Common myeloid progenitor, CD34-positive (primary cell): ENCODE results near the gene NKX2-2.

Source experiments
- CTCF ChIA-PET: fragments of 350-600 bp; sonication (Branson Sonifier 250); formaldehyde crosslinking; loops from one replicate; lab custom pipeline; 2021; ENCODE audit warnings: antibody characterized with exemption; lab: Charles Lee
- POLR2A ChIA-PET: fragments of 350-600 bp; sonication (Branson Sonifier 250); formaldehyde crosslinking; loops from one replicate; lab custom pipeline; 2021; ENCODE audit warnings: antibody characterized with exemption; lab: Charles Lee
- DNase-seq, 3 donors: peaks; one replicate each; pipeline versions ENCODE4 v3.0.0 to v3.0.0-alpha.2; 2013
- H3K27ac ChIP-seq, 2 experiments: 1 replicate in 1 of 2; 2 replicates in 1 of 2; pipeline ENCODE4 v1.7.0; 2013; ENCODE audit warnings: inconsistent platforms in 2 of 2, low read length in 2 of 2, mild to moderate bottlenecking in 2 of 2, low read depth in 1 of 2, moderate library complexity in 1 of 2; ENCODE audit not compliant: severe bottlenecking in 2 of 2, insufficient read depth in 1 of 2, poor library complexity in 1 of 2
- H3K27me3 ChIP-seq, 5 experiments: replicated peaks in 2 of 5; 1 replicate in 3 of 5; 2 replicates in 2 of 5; pipeline versions ENCODE4 v1.6.1 to v1.7.0; 2013; ENCODE audit warnings: low read length in 4 of 5, mild to moderate bottlenecking in 2 of 5, moderate library complexity in 2 of 5, inconsistent platforms in 1 of 5; ENCODE audit not compliant: insufficient read depth in 5 of 5, control insufficient read depth in 4 of 5
- H3K36me3 ChIP-seq, 4 experiments: 1 replicate in 2 of 4; 2 replicates in 2 of 4; pipeline versions ENCODE4 v1.6.1 to v1.7.0; 2013; ENCODE audit warnings: low read length in 3 of 4, control low read depth in 1 of 4, mild to moderate bottlenecking in 1 of 4; ENCODE audit not compliant: control insufficient read depth in 4 of 4, insufficient read depth in 4 of 4
- H3K4me1 ChIP-seq, 4 experiments: 1 replicate in 3 of 4; 2 replicates in 1 of 4; pipeline versions ENCODE4 v1.6.1 to v1.7.1; 2013; ENCODE audit warnings: low read length in 3 of 4, mild to moderate bottlenecking in 3 of 4, control low read depth in 1 of 4, inconsistent platforms in 1 of 4, moderate library complexity in 1 of 4; ENCODE audit not compliant: control insufficient read depth in 4 of 4, insufficient read depth in 4 of 4; ENCODE audit errors: control extremely low read depth in 1 of 4
- H3K4me3 ChIP-seq, 7 experiments: 1 replicate in 4 of 7; 2 replicates in 3 of 7; pipeline versions ENCODE4 v1.5.1 to v1.7.0; 2013; ENCODE audit warnings: mild to moderate bottlenecking in 7 of 7, low read length in 6 of 7, moderate library complexity in 6 of 7, inconsistent platforms in 2 of 7, low read depth in 2 of 7, control low read depth in 1 of 7; ENCODE audit not compliant: insufficient read depth in 4 of 7, control insufficient read depth in 1 of 7; ENCODE audit errors: extremely low read depth in 1 of 7
- H3K9me3 ChIP-seq, 5 experiments: 1 replicate in 4 of 5; 2 replicates in 1 of 5; pipeline versions ENCODE4 v1.6.1 to v1.7.1; 2013; ENCODE audit warnings: low read length in 4 of 5, mild to moderate bottlenecking in 2 of 5, inconsistent platforms in 1 of 5, low read depth in 1 of 5, moderate library complexity in 1 of 5; ENCODE audit not compliant: control insufficient read depth in 4 of 5, insufficient read depth in 2 of 5; ENCODE audit errors: control extremely low read depth in 1 of 5
- WGBS: methylation state at CpG from one replicate; pipeline ENCODE4 v1.1.5; 2013; ENCODE audit not compliant: insufficient coverage; 5-methylcytosine and 5-hydroxymethylcytosine counted together

NKX2-2 gene

GRCh38 chr20:21517566-21518277 is 3.9 kb upstream of the NKX2-2 start:
- no peak overlapping the region for H3K27ac ChIP-seq
- H3K36me3 ChIP-seq: no peaks in the 10 kb centered on the region
- DNase-seq: peak in 2 of 3 donors; percentile 24 to 28
- peaks cover 0 to 38% (median 19%) of the 10 kb centered on the region in 4 experiments for H3K4me1 ChIP-seq
- ChIA-PET CTCF (interaction anchor here (0.5 to 1.8 kb wide), 4 partner anchors 11 to 355 kb away, joined by 3 to 9 read pairs (median 4); no protein-coding TSS in a partner anchor), POLR2A (no interaction called here)
- H3K27me3 ChIP-seq: peaks cover 4 to 99% (median 46%) of the 10 kb centered on the region in 5 experiments
- no peaks in the 10 kb centered on the region for H3K9me3 ChIP-seq
- H3K4me3 ChIP-seq: no peak overlapping the region
- WGBS: 6% methylated on average over 28 of the region's 32 CpGs

- no peak overlapping the region for H3K27ac ChIP-seq
These were observed 3.1 kb upstream of the NKX2-2 start for GRCh38 chr20:21516861-21517565.

DNA sequence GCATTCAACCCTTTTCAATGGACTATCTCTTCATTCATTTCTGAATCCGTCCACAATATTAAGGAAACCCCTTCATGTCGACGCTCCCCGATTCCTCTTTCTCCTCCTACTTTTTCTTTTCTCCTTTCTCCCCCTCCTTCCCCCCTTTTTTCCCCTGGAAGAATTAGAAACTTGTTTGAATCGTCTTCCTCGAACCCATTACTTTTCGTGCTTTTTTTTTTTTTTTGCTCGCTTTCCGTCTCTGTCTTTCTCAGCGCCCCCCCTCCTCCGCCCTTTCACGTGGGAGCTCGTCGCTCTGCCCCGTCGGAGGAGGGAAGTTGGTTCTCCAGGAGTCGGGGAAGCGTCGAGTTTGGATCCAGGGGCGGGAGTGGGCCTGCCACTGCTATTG is 2.3 kb upstream of the NKX2-2 start:
- H3K9me3 ChIP-seq: no peaks in the 10 kb centered on the region
- H3K4me3 ChIP-seq: no peak overlapping the region
- peaks cover 0 to 34% (median 19%) of the 10 kb centered on the region in 4 experiments for H3K4me1 ChIP-seq
- ChIA-PET POLR2A (no interaction called here), CTCF (no interaction called here)
- peaks cover 4 to 99% (median 56%) of the 10 kb centered on the region in 5 experiments for H3K27me3 ChIP-seq
- no peak overlapping the region for H3K27ac ChIP-seq
- no peaks in the 10 kb centered on the region for H3K36me3 ChIP-seq
- WGBS: 11% methylated on average over 13 of the region's 20 CpGs
- no peak for DNase-seq

More at GRCh38 chr20:21516861-21517565, 3.1 kb upstream of the NKX2-2 start:
- H3K27me3 ChIP-seq: peaks cover 4 to 99% (median 49%) of the 10 kb centered on the region in 5 experiments
- ChIA-PET POLR2A (no interaction called here), CTCF (interaction anchor here (0.8 to 1.8 kb wide), 2 partner anchors 10 to 12 kb away, joined by 3 to 9 read pairs; no protein-coding TSS in a partner anchor)
- no peaks in the 10 kb centered on the region for H3K36me3 ChIP-seq
- H3K9me3 ChIP-seq: no peaks in the 10 kb centered on the region
- 4% methylated on average over 25 of the region's 32 CpGs for whole genome bisulfite sequencing
- no peak overlapping the region for H3K4me3 ChIP-seq
- peaks cover 0 to 39% (median 19%) of the 10 kb centered on the region in 4 experiments for H3K4me1 ChIP-seq
- peak in 1 of 3 donors; percentile 13 for DNase-seq

- WGBS: 7% methylated on average over 39 of the region's 61 CpGs
- ChIA-PET POLR2A (no interaction called here), CTCF (interaction anchor here (0.8 kb wide), 1 partner anchor 8 kb away, joined by 3 read pairs; no protein-coding TSS in a partner anchor)
- H3K4me3 ChIP-seq: no peak overlapping the region
- H3K36me3 ChIP-seq: no peaks in the 10 kb centered on the region
- H3K27me3 ChIP-seq: peaks cover 4 to 99% (median 55%) of the 10 kb centered on the region in 5 experiments
- peaks cover 0 to 37% (median 21%) of the 10 kb centered on the region in 4 experiments for H3K4me1 ChIP-seq
- no peak overlapping the region for H3K27ac ChIP-seq
- H3K9me3 ChIP-seq: no peaks in the 10 kb centered on the region
- no peak for DNase-seq
These were observed 1.7 kb upstream of the NKX2-2 start for GRCh38 chr20:21515300-21516179.

DNA sequence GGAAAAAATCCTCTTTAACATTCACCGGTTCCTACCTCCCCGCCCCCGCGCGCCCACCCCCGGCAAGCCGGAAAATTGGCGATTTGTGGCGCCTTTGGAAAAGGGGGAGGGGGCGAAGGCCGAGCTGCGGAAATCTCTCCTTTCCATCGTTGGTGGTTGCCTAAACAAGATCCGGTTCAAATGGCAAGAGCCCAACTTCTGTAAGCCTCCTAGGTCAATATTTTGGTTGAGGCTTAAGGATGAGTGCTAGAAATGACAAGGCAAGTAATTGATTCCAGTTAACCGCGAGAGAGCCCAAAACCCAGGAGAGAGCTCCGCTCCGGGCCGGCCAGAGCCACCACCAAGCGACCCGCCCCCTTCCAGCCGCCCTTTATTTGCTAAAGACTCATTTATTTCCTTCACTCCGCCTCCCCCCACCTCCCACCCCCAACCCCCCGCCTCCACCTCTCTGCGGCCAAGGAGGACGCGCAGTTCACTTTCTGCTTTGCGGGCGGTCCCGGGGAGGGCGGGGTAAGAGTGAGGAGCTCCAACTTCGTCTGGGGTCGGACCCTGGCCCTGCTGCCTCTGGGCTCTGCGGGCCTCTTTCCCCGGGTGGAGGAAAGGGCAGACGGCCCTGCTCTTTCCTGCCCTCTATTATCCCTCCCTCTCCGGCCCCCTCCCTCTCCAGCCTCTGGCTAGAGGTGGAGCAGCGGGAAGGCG is 838 bp upstream of the NKX2-2 start:
- ChIA-PET CTCF (no interaction called here), POLR2A (no interaction called here)
- H3K4me1 ChIP-seq: peaks cover 0 to 43% (median 29%) of the 10 kb centered on the region in 4 experiments
- WGBS: 7% methylated on average over 8 of the region's 39 CpGs
- no peak overlapping the region for H3K4me3 ChIP-seq
- no peak overlapping the region for H3K27ac ChIP-seq
- H3K27me3 ChIP-seq: peaks cover 4 to 99% (median 59%) of the 10 kb centered on the region in 5 experiments
- no peaks in the 10 kb centered on the region for H3K9me3 ChIP-seq
- no peaks in the 10 kb centered on the region for H3K36me3 ChIP-seq
- DNase-seq: no peak

DNA sequence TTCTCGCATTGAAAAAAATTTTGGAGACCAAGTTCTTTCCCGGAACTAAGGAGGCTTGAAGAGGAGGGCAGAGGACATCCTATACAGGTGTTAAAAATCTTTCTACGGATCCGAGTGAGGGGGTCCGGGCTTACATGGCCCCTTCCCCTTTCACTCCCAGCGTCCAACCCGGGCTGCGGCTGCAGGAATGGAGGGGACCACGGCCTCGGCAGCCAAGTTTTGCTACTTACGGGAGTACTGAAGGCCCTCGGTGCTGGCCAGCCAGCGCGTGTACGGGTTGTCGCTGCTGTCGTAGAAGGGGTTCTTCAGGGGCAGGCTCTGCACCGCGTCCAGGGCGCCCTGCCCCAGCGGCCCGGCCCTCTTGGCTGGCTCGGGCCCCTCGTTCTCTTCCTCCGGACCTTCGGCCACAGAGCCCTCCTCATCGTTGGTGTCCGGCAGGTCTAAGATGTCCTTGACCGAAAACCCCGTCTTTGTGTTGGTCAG is 642 bp downstream of the NKX2-2 start:
- peaks cover 4 to 99% (median 60%) of the 10 kb centered on the region in 5 experiments for H3K27me3 ChIP-seq
- no peak overlapping the region for H3K4me3 ChIP-seq
- ChIA-PET POLR2A (no interaction called here), CTCF (no interaction called here)
- no peak overlapping the region for H3K27ac ChIP-seq
- peak in 2 of 3 donors; percentile 35 to 40 for DNase-seq
- no peaks in the 10 kb centered on the region for H3K36me3 ChIP-seq
- peaks cover 0 to 45% (median 29%) of the 10 kb centered on the region in 4 experiments for H3K4me1 ChIP-seq
- no peaks in the 10 kb centered on the region for H3K9me3 ChIP-seq
- WGBS: 4% methylated on average over 23 of the region's 30 CpGs
